GM18499 (cell line): ENCODE data around the gene GNAL.

Experiments
- ATAC-seq: cut with Tn5 transposase; IDR thresholded peaks from one replicate; pipeline ENCODE4 v1.9.1; 2021; ENCODE audit warnings: moderate number of reproducible peaks; ENCODE audit not compliant: insufficient read depth, unreplicated experiment

GNAL gene

GRCh38 chr18:11757084-11757590 lies 68.1 kb downstream of the GNAL start:
- ATAC-seq: no peak

GRCh38 chr18:11759456-11759855 lies 70.4 kb downstream of the GNAL start:
- no peak for ATAC-seq

DNA sequence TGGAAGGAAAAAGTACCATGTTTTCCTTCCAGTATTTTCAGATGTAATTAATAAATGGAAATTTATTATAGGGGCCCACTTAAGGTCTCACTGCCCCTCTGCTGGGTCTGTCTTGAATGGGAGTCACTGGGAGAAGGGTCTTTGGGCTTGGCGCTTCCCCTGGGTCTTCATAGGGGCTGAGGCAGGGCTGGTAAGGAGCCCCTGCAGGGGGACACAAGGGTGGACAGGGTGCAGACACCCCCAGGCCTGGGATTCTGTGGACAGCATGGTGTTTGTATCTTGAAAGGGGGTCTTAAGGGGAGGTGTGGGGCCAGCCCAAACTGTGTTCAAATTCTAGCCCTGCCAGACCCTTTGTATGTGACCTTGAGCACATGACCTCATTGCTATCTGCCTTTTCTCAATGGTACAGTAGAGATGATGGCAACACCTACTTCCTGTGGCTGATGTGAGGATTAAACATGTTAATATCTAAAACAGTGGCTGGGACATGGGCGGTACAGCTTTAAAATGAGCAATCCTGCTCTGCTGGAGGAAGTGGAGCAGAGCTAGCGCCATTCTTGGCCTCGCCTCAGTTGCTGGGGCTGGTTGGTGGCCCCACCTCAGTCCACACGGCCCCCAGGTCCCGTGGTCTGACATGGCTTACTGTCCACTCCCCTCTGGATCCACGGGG lies 71.6 kb downstream of the GNAL start:
- ATAC-seq: no peak

GRCh38 chr18:11761553-11761952 lies 72.5 kb downstream of the GNAL start:
- no peak for ATAC-seq

DNA sequence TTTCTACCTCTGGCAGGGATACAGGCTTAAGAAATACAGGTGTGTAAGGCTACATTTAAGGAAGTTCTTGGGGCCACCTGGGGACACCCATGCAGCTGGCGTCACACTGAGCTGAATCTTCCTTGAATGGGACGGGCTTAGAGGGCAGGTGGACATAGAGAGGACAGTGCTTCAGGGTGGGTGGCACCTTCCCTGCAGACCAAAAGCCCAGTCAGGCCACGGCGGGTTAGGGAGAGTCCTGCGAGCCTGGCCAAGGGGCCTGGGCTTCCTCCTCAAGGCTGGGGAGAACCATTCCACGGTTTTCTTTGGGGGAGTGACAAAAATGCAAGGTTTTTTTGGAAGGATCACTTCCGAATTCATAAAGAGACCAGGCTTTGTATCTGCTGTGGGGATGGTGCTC lies 73.4 kb downstream of the GNAL start:
- no peak for ATAC-seq

GRCh38 chr18:11767329-11767728 lies 78.3 kb downstream of the GNAL start:
- no peak for ATAC-seq

DNA sequence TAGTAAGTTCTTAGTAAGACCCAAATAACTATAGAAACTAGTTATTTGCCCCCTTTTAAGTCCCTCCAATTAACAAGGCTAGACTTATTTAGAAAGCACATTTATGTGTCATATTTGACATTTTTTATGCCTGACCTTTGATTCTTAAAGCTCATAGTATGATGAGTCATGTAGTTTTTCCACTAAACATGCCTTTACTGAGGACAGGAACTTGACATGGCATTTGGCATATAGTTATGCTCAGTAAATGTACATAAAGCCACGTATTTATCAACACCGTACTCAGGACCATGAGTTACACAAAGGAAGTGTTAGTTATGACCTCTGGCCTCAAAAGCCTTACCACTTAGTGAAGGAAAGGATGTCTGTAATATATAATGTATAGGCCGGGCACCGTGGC lies 78.9 kb downstream of the GNAL start:
- no peak for ATAC-seq

DNA sequence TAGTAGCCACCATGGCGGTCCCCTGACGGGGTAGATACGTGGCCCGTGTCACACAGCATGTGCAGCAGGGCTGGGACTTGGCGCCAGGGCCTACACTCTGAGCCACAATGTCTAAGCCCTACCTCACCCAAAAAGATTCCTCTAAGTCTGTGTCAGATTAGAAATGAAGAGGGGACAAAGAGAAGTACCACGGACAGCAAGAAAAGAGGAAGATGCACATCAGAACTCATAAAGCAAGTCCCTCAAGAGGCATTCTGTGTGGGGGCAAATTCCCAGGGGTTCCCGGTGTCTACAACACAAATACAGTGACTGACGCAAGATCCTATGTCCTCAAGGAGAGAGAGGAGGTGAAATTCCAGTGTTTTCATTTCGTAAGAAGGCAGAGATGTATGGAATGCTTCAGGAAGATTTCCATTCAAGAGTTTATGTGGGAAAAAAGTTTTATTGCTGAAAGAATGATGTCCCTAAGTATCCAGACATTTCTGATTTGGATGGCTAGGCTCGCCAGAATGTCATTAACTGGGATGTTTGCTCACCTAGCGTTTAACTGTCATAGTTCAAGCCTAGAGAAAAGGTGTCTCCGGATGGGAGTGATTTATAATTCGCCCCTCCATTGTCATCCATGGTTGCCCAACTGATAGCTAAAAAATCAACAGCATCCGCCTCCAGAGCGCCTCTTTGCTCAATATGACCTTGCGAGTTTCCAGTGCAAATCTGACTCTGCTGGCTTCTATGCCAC lies 86.5 kb downstream of the GNAL start:
- ATAC-seq: no peak

DNA sequence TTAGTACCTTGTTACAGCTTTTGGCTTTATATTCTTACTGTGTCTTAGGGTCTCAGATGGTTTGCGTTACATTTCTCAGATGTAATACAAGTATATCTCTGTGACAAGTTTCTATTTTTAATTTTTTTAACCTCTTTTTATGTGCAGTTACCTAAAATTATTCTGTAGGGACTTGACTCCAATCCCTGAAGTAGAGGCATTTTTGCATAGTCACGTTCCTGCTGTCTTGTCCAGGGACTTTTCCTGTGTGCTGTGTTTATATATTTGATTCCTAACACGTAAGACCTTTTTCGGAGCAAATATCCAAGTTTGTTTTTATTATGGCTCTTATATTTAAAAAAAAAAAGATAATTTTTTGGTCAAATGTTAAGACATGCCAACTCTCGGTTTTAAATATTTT lies 91.0 kb downstream of the GNAL start:
- ATAC-seq: no peak

DNA sequence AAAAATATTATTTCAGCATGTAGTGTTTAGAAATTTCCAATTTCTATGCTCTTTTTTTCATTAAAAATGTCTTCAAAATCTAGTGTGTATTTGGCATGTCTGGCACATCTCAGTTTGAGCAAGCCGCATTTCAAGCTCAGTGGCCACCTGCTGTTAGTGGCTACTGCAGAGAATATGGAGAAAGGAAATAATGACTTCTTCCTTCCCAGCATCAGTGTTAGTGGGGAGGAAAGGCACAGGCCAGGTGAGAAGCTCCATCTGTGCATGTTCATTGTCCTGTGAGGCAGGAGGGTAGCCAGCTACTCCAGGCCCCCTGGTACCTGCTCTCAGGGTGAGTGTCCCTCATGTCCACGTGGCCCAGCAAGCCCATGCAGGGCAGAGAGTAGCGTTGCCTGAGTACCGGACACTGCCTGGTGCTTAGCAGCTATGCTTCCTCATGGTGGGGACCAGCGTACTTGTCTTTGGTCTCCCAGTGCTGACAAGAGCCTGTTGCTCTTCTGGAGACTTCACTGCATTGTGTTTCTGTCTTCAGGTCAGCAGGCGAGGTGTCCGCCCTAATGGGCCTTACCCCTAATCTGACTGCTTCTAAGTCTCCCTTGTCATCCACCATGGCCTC lies 94.8 kb downstream of the GNAL start:
- ATAC-seq: no peak

DNA sequence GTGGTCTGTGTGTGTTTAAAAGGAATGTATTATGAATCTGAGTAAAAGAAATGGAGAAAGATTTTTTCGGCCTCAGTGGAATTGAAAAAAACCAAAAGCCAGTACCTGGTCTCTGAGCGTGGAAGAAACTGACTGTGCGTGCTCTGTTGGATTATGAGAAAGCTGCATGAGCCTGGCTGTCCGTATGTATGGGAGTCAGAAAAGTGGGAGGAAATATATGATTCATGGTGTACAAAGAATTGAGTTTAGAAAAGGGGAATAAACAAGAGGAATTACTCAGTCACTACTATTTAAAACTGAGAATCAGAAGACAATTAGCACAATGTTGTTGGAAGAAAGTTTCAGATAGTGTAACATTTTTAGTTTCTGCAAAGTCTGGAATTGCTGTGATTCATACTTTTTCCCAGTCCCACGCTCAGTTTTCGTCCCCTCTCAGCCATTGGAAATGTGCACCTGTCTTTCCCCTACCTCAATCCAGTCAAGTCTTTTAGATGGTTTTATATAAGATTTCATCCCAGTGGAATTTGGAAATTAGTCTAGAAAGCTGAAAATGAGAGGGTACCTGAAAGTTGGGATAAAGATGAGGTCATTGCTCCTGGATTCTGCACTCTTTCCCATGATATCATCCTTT lies 95.7 kb downstream of the GNAL start:
- ATAC-seq: no peak

DNA sequence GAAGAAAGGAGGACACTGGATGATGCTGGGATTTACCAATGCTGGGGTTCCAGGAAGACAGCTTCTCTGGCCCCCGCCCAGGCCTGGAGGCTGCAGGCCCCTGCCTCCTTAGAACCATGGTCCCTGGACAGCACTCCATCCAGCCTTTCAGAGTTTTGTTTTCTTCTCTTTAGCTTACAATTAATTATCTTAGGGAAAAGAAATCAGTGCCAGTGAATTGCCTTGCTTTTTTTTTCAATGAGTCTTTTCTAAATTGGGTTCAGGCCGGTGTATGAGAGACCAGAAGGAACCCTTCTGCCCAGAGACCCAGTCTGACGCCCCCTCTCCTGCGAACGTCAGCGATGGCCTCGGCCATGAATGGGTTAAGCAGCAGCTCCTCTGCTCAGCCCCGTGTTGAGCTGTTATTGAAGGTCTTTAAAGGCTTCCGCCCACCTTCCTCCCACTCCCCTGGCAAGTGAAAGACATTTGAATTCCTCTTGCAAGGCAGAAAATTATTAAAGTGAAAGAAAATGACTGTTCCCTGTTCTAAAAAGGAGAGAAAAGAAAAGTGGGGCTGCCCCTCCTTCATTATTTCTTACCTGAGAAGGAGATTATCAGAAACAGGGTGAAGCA lies 96.5 kb downstream of the GNAL start:
- no peak for ATAC-seq

- ATAC-seq: no peak
These were observed 100.8 kb downstream of the GNAL start for GRCh38 chr18:11789716-11790510.

- ATAC-seq: no peak
These were observed 102.1 kb downstream of the GNAL start for GRCh38 chr18:11791131-11791530.

DNA sequence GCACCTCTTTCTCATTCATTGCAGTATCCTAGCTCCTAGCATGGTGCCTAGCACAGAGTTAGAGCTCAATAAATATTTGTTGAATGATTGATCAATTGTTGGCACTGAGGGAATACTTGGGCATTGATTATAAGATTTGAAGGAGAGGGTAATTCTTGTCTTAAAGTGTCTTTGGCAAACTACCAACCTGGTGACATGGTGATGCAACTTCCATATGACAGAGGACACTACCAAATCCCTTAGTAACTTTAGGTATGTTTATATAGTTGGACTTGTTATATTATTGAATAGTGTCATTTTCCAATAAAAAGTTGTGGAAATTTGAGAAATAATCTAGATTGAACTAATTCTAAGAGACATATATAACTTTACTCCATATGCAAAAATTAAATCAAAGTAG lies 103.6 kb downstream of the GNAL start:
- no peak for ATAC-seq

DNA sequence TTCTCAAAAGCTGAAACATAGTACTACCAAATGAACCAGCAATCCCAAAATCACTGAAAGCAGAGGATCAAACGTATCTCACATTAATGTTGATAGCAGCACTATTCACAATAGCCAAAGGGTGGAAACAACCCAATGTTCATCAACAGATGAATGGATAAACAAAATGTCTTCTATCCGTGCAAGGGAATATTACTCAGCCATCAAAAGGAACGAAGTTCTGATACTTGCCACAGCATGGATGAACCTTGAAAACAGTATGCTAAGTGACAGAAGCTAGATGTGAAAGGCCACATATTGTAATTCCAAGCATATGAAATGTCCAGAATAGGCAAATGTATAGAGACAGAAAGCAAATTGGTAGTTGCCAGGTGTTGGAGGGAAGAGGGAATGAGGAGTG lies 105.1 kb downstream of the GNAL start:
- ATAC-seq: no peak

DNA sequence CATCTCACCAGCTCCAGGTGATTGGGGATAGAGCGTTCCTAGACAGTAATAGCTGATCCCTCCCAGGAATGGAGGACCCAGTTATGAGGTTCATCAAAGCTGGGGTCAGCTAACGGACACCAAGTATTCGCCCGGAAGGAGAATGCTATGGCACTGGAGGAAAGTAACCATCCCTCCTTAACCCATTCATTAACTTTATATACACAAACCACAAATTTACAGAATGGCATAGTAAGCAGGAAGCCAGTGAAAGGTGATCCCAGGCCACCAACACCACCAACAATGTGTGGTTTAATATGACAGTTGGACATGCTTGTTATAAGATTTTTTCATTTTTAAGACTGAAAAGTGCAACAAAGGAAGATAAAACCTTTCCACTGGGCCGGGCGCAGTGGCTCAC lies 106.9 kb downstream of the GNAL start:
- no peak for ATAC-seq

DNA sequence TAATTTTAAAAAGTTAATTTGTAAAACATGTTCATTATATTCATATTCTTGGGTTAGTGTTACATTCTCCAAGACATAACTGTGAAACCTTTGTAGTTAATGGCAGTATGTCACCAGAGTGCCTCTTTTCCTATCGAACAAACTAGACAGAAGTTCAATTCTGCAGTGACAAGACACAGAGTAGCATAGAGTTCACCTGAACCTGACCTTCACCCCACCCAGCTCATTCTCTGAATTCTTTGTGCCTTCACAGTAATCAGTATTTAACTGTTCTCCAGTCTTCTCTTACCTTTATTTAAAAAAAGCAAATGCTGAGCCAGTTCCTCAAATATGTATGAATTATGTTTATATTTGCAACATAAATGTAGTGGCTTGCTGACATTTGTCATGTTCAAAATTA lies 109.2 kb downstream of the GNAL start:
- ATAC-seq: no peak

DNA sequence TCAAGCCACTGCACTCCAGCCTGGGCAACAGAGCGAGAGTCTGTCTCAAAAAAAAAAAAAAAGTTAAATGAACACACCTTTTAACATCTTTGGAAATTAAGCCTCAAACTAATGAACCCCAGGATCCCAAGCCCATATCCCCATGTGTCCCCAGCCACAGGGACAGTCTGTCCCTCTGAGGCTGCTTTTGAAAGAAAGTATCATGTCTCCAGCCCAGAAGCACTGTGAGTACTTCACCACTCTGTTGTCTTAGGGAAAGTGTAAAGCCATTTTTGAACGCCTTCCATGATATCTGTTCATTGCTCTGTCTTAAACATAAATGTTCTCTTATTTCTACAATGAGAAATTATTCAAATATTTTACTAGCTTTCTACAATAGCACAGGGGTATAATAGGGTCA lies 110.0 kb downstream of the GNAL start:
- ATAC-seq: no peak
